Keratinocyte (primary cell): ENCODE data around the gene RGS9. TPM values are rescaled to one million over a fixed set of nuclear protein-coding genes. Genes with fewer than 3 reads are reported as not detected.

Experiments
- DNase-seq: peaks from one replicate; pipeline ENCODE4 v3.0.0-alpha.2; 2011; ENCODE audit warnings: low read depth, missing footprints, low spot score
- FAIRE-seq: peaks from 2 replicates; lab custom pipeline; 2011; peaks lifted over from hg19 to GRCh38; lab: Jason Lieb, UNC
- H2AFZ ChIP-seq: 2 replicates; pipeline ENCODE4 v1.6.0; 2012; ENCODE audit warnings: low read length, control low read depth, inconsistent platforms; ENCODE audit not compliant: control insufficient read depth
- H3K27ac ChIP-seq: 2 replicates; pipeline ENCODE4 v1.5.1; 2011; ENCODE audit warnings: low read length; ENCODE audit not compliant: control insufficient read depth, insufficient read depth
- H3K27me3 ChIP-seq: 3 replicates; pipeline ENCODE4 v1.6.0; 2011; ENCODE audit warnings: low read length; ENCODE audit not compliant: control insufficient read depth, insufficient read depth; ENCODE audit errors: extremely low read depth
- H3K36me3 ChIP-seq, 2 experiments: 2 replicates in 1 of 2; 3 replicates in 1 of 2; pipeline ENCODE4 v1.5.1; 2011; ENCODE audit warnings: low read length in 2 of 2, mild to moderate bottlenecking in 1 of 2; ENCODE audit not compliant: control insufficient read depth in 2 of 2, insufficient read depth in 2 of 2; ENCODE audit errors: extremely low read depth in 1 of 2
- H3K4me1 ChIP-seq: 3 replicates; pipeline ENCODE4 v1.5.1; 2011; ENCODE audit warnings: low read length; ENCODE audit not compliant: control insufficient read depth, insufficient read depth; ENCODE audit errors: extremely low read depth
- H3K4me2 ChIP-seq: 3 replicates; pipeline ENCODE4 v1.6.0; 2011; ENCODE audit warnings: low read depth, low read length; ENCODE audit not compliant: control insufficient read depth, insufficient read depth; ENCODE audit errors: extremely low read depth
- H3K4me3 ChIP-seq, 3 experiments: fragments of 200-600 bp in 1 of 3; sonication (generic) in 1 of 3; 2 replicates in 2 of 3; 3 replicates in 1 of 3; pipeline ENCODE4 v1.5.1; 2011 to 2016; ENCODE audit warnings: low read length in 3 of 3, mild to moderate bottlenecking in 3 of 3, control low read depth in 2 of 3, inconsistent platforms in 1 of 3, low read depth in 1 of 3, mixed read lengths in 1 of 3, mixed run types in 1 of 3, moderate library complexity in 1 of 3; ENCODE audit not compliant: control insufficient read depth in 2 of 3, insufficient read depth in 2 of 3; ENCODE audit errors: extremely low read depth in 1 of 3
- H3K79me2 ChIP-seq: 2 replicates; pipeline ENCODE4 v1.6.0; 2012; ENCODE audit warnings: low read length; ENCODE audit not compliant: control insufficient read depth, insufficient read depth
- H3K9ac ChIP-seq: 3 replicates; pipeline ENCODE4 v1.6.0; 2011; ENCODE audit warnings: low read length; ENCODE audit not compliant: control insufficient read depth, insufficient read depth; ENCODE audit errors: extremely low read depth
- H3K9me1 ChIP-seq: 3 replicates; pipeline ENCODE4 v1.6.0; 2011; ENCODE audit warnings: low read length; ENCODE audit not compliant: control insufficient read depth, insufficient read depth; ENCODE audit errors: extremely low read depth
- H3K9me3 ChIP-seq: 2 replicates; pipeline ENCODE4 v1.5.1; 2012; ENCODE audit warnings: low read depth, low read length; ENCODE audit not compliant: control insufficient read depth
- H4K20me1 ChIP-seq: 3 replicates; pipeline ENCODE4 v1.6.0; 2011; ENCODE audit warnings: low read length; ENCODE audit not compliant: control insufficient read depth, insufficient read depth; ENCODE audit errors: extremely low read depth
- CTCF ChIP-seq, 3 experiments: IDR thresholded peaks in 1 of 3; conservative IDR thresholded peaks in 1 of 3; optimal IDR thresholded peaks in 1 of 3; 2 replicates in 2 of 3; 3 replicates in 1 of 3; pipeline versions ENCODE3 to v1.5.1; 2011; ENCODE audit warnings: low read length in 3 of 3, mild to moderate bottlenecking in 3 of 3, moderate library complexity in 2 of 3, control low read depth in 1 of 3, inconsistent platforms in 1 of 3; ENCODE audit not compliant: insufficient read depth in 2 of 3; ENCODE audit errors: extremely low read depth in 1 of 3
- EZH2 ChIP-seq: IDR thresholded peaks from one replicate; pipeline ENCODE4 v1.6.1; 2012; ENCODE audit warnings: inconsistent platforms, mild to moderate bottlenecking, low read length, moderate library complexity
- dilution Hi-C: fragments of 300-500 bp; cut with MboI; formaldehyde crosslinking; loops from one replicate; pipeline ENCODE4 v1.7.0; 2020; ENCODE audit warnings: low sequenced_read_pairs; ENCODE audit not compliant: extremely low pct_ligation_motif_present
- polyA plus RNA-seq, 5 experiments: library from polyadenylated mRNA; depleted of rRNA in 3 of 5; stranded (reverse) in 3 of 5; stranded (forward) in 1 of 5; unstranded in 1 of 5; fragments of >200 nt; gene quantifications; 1 replicate in 1 of 5; 2 replicates in 3 of 5; 3 replicates in 1 of 5; pipeline versions ENCODE4 v1.2.1 to v1.2.3, GENCODE V29; 2011 to 2012; ENCODE audit warnings: missing spikeins in 2 of 5, low read depth in 1 of 5, low replicate concordance in 1 of 5

RGS9 gene
- polyA plus RNA-seq, 1 donor (not counting 4 experiments of a cell fraction or from before 2014, with no cell fraction given), result 4.8 TPM

DNA sequence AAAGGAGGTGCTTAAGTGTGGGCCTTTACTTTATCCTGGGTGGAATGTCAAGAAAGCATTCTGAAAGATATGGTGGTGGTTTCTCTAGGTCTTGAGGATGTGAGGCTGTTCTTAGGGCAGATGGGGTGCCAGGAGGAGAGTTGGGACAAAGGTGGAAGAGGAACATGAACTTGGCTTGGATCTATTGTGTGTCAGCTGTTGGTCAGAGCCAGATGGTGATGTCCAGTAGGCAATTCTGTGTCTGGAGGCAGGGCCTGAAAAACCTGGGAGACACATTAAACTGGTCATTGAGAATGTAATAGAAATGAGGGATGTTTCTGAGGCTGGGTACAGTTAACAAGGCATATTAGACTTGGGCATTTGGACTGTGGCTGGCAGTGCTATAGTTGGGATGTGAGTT is 32.6 kb upstream of the RGS9 start:
- no peak for DNase-seq
- H3K9me1 ChIP-seq, result peaks cover 2% of the 10 kb centered on the region
- dilution Hi-C loops, result no loop called here
- no peaks in the 10 kb centered on the region for H3K36me3 ChIP-seq
- H3K27me3 ChIP-seq, result no peaks in the 10 kb centered on the region
- H2AFZ ChIP-seq, result no peak overlapping the region
- H3K79me2 ChIP-seq, result no peaks in the 10 kb centered on the region
- no peak for TF ChIP-seq CTCF (optimal IDR thresholded peaks at IDR 0.05 in 1 of 3, IDR thresholded peaks at IDR 0.05 in 1 of 3, conservative IDR thresholded peaks at IDR 0.05 in 1 of 3; ENCODE audit: extremely low read depth in 1 of 3, insufficient read depth in 2 of 3, low read length in 3 of 3)
- TF ChIP-seq EZH2, result no peak
- H3K4me2 ChIP-seq, result no peak overlapping the region
- H4K20me1 ChIP-seq, result no peaks in the 10 kb centered on the region
- no peak overlapping the region for H3K27ac ChIP-seq
- no peaks in the 10 kb centered on the region for H3K9me3 ChIP-seq
- H3K4me1 ChIP-seq, result peaks cover 39% of the 10 kb centered on the region
- H3K9ac ChIP-seq, result no peak overlapping the region
- H3K4me3 ChIP-seq, result no peak overlapping the region
- FAIRE-seq, result no peak

GRCh38 chr17:65104973-65105372 is 32.2 kb upstream of the RGS9 start:
- FAIRE-seq, result no peak
- H3K4me1 ChIP-seq, result peaks cover 36% of the 10 kb centered on the region
- TF ChIP-seq EZH2 (no peak), CTCF (optimal IDR thresholded peaks at IDR 0.05 in 1 of 3, IDR thresholded peaks at IDR 0.05 in 1 of 3, conservative IDR thresholded peaks at IDR 0.05 in 1 of 3; ENCODE audit: extremely low read depth in 1 of 3, insufficient read depth in 2 of 3, low read length in 3 of 3) (no peak)
- DNase-seq, result no peak
- dilution Hi-C loops, result no loop called here
- no peaks in the 10 kb centered on the region for H4K20me1 ChIP-seq
- no peak overlapping the region for H3K9ac ChIP-seq
- peaks cover 2% of the 10 kb centered on the region for H3K9me1 ChIP-seq
- no peak overlapping the region for H3K27ac ChIP-seq
- no peak overlapping the region for H3K4me3 ChIP-seq
- no peak overlapping the region for H2AFZ ChIP-seq
- H3K27me3 ChIP-seq, result no peaks in the 10 kb centered on the region
- no peak overlapping the region for H3K4me2 ChIP-seq
- H3K9me3 ChIP-seq, result no peaks in the 10 kb centered on the region
- H3K79me2 ChIP-seq, result no peaks in the 10 kb centered on the region
- H3K36me3 ChIP-seq, result no peaks in the 10 kb centered on the region
